ENCODE data around the gene KTN1.

KTN1 gene

GRCh38 chr14:55609681-55610080 lies 29.7 kb downstream of the KTN1 start:
- Histone ChIP-seq H3K4me3 (ENCODE audit: low read depth in 1 of 2, low read length in 2 of 2) (no peak overlapping the region), H3K4me1 (ENCODE audit: insufficient read depth, low read length) (no peaks in the 10 kb centered on the region), H3K27ac (ENCODE audit: low read length) (no peak overlapping the region), H3K9ac (ENCODE audit: low read depth, low read length) (no peak overlapping the region), H3K36me3 (ENCODE audit: insufficient read depth, low read length) (peaks cover 29% of the 10 kb centered on the region), H3K27me3 (ENCODE audit: insufficient read depth, low read length, poor library complexity) (no peaks in the 10 kb centered on the region), H3K4me2 (ENCODE audit: insufficient read depth, low read length) (no peak overlapping the region), H4K20me1 (ENCODE audit: insufficient read depth, low read length) (peaks cover 22% of the 10 kb centered on the region), H3K79me2 (ENCODE audit: insufficient read depth, low read length) (peaks cover 89% of the 10 kb centered on the region), H3K9me3 (ENCODE audit: insufficient read depth, low read length, severe bottlenecking) (no peaks in the 10 kb centered on the region), H2AFZ (ENCODE audit: low read depth, low read length) (no peak overlapping the region)
- ATAC-seq (ENCODE audit: insufficient read depth, low read depth) (no peak), DNase-seq (no peak)
- TF ChIP-seq CTCF (IDR thresholded peaks at IDR 0.05; ENCODE audit: borderline replicate concordance, extremely low read depth, low read length, poor library complexity, severe bottlenecking) = no peak
- TF ChIP-seq EZH2 (IDR thresholded peaks at IDR 0.05; ENCODE audit: borderline replicate concordance, low read depth, low read length, severe bottlenecking) = no peak

- H3K27me3 ChIP-seq (ENCODE audit: insufficient read depth, low read length, poor library complexity) = no peaks in the 10 kb centered on the region
- TF ChIP-seq CTCF (IDR thresholded peaks at IDR 0.05; ENCODE audit: borderline replicate concordance, extremely low read depth, low read length, poor library complexity, severe bottlenecking) (no peak), EZH2 (IDR thresholded peaks at IDR 0.05; ENCODE audit: borderline replicate concordance, low read depth, low read length, severe bottlenecking) (no peak)
- no peak for DNase-seq
- no peaks in the 10 kb centered on the region for H3K9me3 ChIP-seq (ENCODE audit: insufficient read depth, low read length, severe bottlenecking)
- no peaks in the 10 kb centered on the region for H3K4me1 ChIP-seq (ENCODE audit: insufficient read depth, low read length)
- ATAC-seq (ENCODE audit: insufficient read depth, low read depth) = no peak
- H3K79me2 ChIP-seq (ENCODE audit: insufficient read depth, low read length) = peaks cover 82% of the 10 kb centered on the region
- peaks cover 37% of the 10 kb centered on the region for H3K36me3 ChIP-seq (ENCODE audit: insufficient read depth, low read length)
- H3K4me2 ChIP-seq (ENCODE audit: insufficient read depth, low read length) = no peak overlapping the region
- no peak overlapping the region for H3K9ac ChIP-seq (ENCODE audit: low read depth, low read length)
- no peak overlapping the region for H3K4me3 ChIP-seq (ENCODE audit: low read depth in 1 of 2, low read length in 2 of 2)
- H2AFZ ChIP-seq (ENCODE audit: low read depth, low read length) = no peak overlapping the region
- H4K20me1 ChIP-seq (ENCODE audit: insufficient read depth, low read length) = peaks cover 14% of the 10 kb centered on the region
- no peak overlapping the region for H3K27ac ChIP-seq (ENCODE audit: low read length)
Observed at GRCh38 chr14:55610713-55611370, 30.8 kb downstream of the KTN1 start.

- Histone ChIP-seq H3K4me3 (ENCODE audit: low read depth in 1 of 2, low read length in 2 of 2) (no peak overlapping the region), H3K79me2 (ENCODE audit: insufficient read depth, low read length) (peaks cover 74% of the 10 kb centered on the region), H3K36me3 (ENCODE audit: insufficient read depth, low read length) (peaks cover 47% of the 10 kb centered on the region), H4K20me1 (ENCODE audit: insufficient read depth, low read length) (peaks cover 14% of the 10 kb centered on the region), H3K4me2 (ENCODE audit: insufficient read depth, low read length) (no peak overlapping the region), H3K9me3 (ENCODE audit: insufficient read depth, low read length, severe bottlenecking) (no peaks in the 10 kb centered on the region), H3K4me1 (ENCODE audit: insufficient read depth, low read length) (no peaks in the 10 kb centered on the region), H3K27ac (ENCODE audit: low read length) (no peak overlapping the region), H3K9ac (ENCODE audit: low read depth, low read length) (no peak overlapping the region), H2AFZ (ENCODE audit: low read depth, low read length) (no peak overlapping the region), H3K27me3 (ENCODE audit: insufficient read depth, low read length, poor library complexity) (no peaks in the 10 kb centered on the region)
- ATAC-seq (ENCODE audit: insufficient read depth, low read depth) (no peak), DNase-seq (no peak)
- TF ChIP-seq CTCF (IDR thresholded peaks at IDR 0.05; ENCODE audit: borderline replicate concordance, extremely low read depth, low read length, poor library complexity, severe bottlenecking) (no peak), EZH2 (IDR thresholded peaks at IDR 0.05; ENCODE audit: borderline replicate concordance, low read depth, low read length, severe bottlenecking) (no peak)
Observed at GRCh38 chr14:55611859-55612258, 31.9 kb downstream of the KTN1 start.
